Colonic mucosa (tissue), 4 donors: ENCODE data around the gene ZNRF2. TPM values are rescaled to one million over a fixed set of nuclear protein-coding genes. Genes with fewer than 3 reads are reported as not detected.

Source experiments
- DNase-seq: peaks from one replicate; pipeline ENCODE4 v3.0.0-alpha.2; 2020
- H3K27ac ChIP-seq: fragments of 200-600 bp; one replicate; pipeline ENCODE4 v1.8.0; 2021
- H3K27me3 ChIP-seq: fragments of 200-600 bp; one replicate; pipeline ENCODE4 v1.8.0; 2021
- H3K36me3 ChIP-seq: fragments of 200-600 bp; one replicate; pipeline ENCODE4 v1.8.0; 2021
- H3K4me1 ChIP-seq: fragments of 200-600 bp; one replicate; pipeline ENCODE4 v1.8.0; 2021; ENCODE audit warnings: mild to moderate bottlenecking
- H3K4me3 ChIP-seq: fragments of 200-600 bp; one replicate; pipeline ENCODE4 v1.8.0; 2021
- H3K9ac ChIP-seq, 2 donors: one replicate each; pipeline ENCODE4 v1.7.0; 2013; ENCODE audit warnings: control low read depth in 2 of 2, low read depth in 2 of 2, low read length in 2 of 2
- H3K9me3 ChIP-seq: fragments of 200-600 bp; one replicate; pipeline ENCODE4 v1.8.0; 2021
- CTCF ChIP-seq: fragments of 200-600 bp; IDR thresholded peaks from one replicate; pipeline ENCODE4 v1.8.0; 2022; ENCODE audit warnings: antibody characterized with exemption, mild to moderate bottlenecking
- intact Hi-C: fragments of 100-400 bp; cut with DNase I; formaldehyde crosslinking; loops from one replicate; pipeline ENCODE4 v1.14.1; 2022
- total RNA-seq, 2 donors: library from RNA; stranded (reverse); fragmentation: NEBNext Ultra II Directional in 1 of 2; extraction: Animal tissue kit (Norgen Biotek cat#: 25700) in 1 of 2; gene quantifications; one replicate each; pipeline ENCODE4 v1.2.1, GENCODE V29; 2021
- donor health status: healthy.
- donor health status: DM: no; HTN: no; CAD: no.
- donor health status: DM: no; HTN: no; CAD: no.

ZNRF2 gene
- total RNA-seq, 2 donors from 2014 or later = 42.4 to 45.9 TPM

GRCh38 chr7:30306976-30307375 is 22.6 kb downstream of the ZNRF2 start:
- intact Hi-C loops = no loop called here
- DNase-seq = no peak
- Histone ChIP-seq H3K27me3 (no peaks in the 10 kb centered on the region), H3K9ac (no peak overlapping the region), H3K9me3 (no peaks in the 10 kb centered on the region), H3K27ac (no peak overlapping the region), H3K4me1 (peaks cover 8% of the 10 kb centered on the region), H3K36me3 (no peaks in the 10 kb centered on the region), H3K4me3 (no peak overlapping the region)
- no peak for TF ChIP-seq CTCF

GRCh38 chr7:30308389-30308788 is 24.0 kb downstream of the ZNRF2 start:
- Histone ChIP-seq H3K9ac (no peak overlapping the region), H3K27me3 (no peaks in the 10 kb centered on the region), H3K36me3 (no peaks in the 10 kb centered on the region), H3K4me1 (peaks cover 8% of the 10 kb centered on the region), H3K27ac (no peak overlapping the region), H3K4me3 (no peak overlapping the region), H3K9me3 (no peaks in the 10 kb centered on the region)
- intact Hi-C loops = no loop called here
- DNase-seq = no peak
- TF ChIP-seq CTCF = no peak

- intact Hi-C loops = no loop called here
These were observed 24.9 kb downstream of the ZNRF2 start for GRCh38 chr7:30309302-30309701.

GRCh38 chr7:30309842-30310435 is 25.5 kb downstream of the ZNRF2 start:
- intact Hi-C loops = no loop called here

More at GRCh38 chr7:30309302-30309701, 24.9 kb downstream of the ZNRF2 start:
- Histone ChIP-seq H3K9ac (no peak overlapping the region), H3K4me3 (no peak overlapping the region), H3K36me3 (no peaks in the 10 kb centered on the region), H3K9me3 (no peaks in the 10 kb centered on the region), H3K27me3 (no peaks in the 10 kb centered on the region), H3K27ac (no peak overlapping the region), H3K4me1 (peaks cover 8% of the 10 kb centered on the region)
- TF ChIP-seq CTCF = no peak
- no peak for DNase-seq

GRCh38 chr7:30310674-30311362 is 26.4 kb downstream of the ZNRF2 start:
- Histone ChIP-seq H3K36me3 (no peaks in the 10 kb centered on the region), H3K27ac (no peak overlapping the region), H3K9me3 (no peaks in the 10 kb centered on the region), H3K4me1 (no peaks in the 10 kb centered on the region), H3K27me3 (no peaks in the 10 kb centered on the region), H3K4me3 (no peak overlapping the region), H3K9ac (peak overlapping the region in 1 of 2 donors; percentile 1)
- no peak for TF ChIP-seq CTCF
- intact Hi-C loops = no loop called here
- DNase-seq = no peak

More at GRCh38 chr7:30309842-30310435, 25.5 kb downstream of the ZNRF2 start:
- Histone ChIP-seq H3K9ac (no peak overlapping the region), H3K27ac (no peak overlapping the region), H3K36me3 (no peaks in the 10 kb centered on the region), H3K4me1 (peaks cover 5% of the 10 kb centered on the region), H3K9me3 (no peaks in the 10 kb centered on the region), H3K27me3 (no peaks in the 10 kb centered on the region), H3K4me3 (no peak overlapping the region)
- TF ChIP-seq CTCF = no peak
- no peak for DNase-seq
